ENCODE measurements around the gene VIL1.

VIL1 gene

DNA sequence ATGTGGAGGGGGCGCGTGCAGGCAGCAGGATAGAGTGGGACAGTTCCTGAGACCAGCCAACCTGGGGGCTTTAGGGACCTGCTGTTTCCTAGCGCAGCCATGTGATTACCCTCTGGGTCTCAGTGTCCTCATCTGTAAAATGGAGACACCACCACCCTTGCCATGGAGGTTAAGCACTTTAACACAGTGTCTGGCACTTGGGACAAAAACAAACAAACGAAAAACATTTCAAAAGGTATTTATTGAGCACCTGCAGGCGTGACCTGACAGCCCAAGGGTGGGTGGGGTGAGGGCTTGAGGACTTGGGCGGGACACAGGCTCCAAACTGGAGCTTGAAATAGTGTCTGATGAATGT, 23.9 kb upstream of the VIL1 start:
- no peak for DNase-seq (ENCODE audit: low spot score)

DNA sequence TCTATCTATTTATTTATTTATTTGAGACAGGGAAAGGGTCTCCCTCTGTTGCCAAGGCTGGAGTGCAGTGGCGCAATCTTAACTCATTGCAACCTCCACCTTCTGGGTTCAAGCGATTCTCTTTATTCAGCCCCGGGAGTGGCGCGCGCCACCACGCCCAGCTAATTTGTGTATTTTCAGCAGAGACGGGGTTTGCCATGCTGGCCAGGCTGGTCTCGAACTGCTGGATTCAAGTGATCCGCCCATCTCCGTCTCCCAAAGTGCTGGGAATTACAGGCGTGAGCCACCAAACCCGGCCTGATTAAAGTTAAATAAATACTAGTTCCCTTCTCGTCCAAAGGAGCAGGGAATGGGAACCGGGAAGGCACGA, 23.5 kb upstream of the VIL1 start:
- DNase-seq (ENCODE audit: low spot score), result no peak

DNA sequence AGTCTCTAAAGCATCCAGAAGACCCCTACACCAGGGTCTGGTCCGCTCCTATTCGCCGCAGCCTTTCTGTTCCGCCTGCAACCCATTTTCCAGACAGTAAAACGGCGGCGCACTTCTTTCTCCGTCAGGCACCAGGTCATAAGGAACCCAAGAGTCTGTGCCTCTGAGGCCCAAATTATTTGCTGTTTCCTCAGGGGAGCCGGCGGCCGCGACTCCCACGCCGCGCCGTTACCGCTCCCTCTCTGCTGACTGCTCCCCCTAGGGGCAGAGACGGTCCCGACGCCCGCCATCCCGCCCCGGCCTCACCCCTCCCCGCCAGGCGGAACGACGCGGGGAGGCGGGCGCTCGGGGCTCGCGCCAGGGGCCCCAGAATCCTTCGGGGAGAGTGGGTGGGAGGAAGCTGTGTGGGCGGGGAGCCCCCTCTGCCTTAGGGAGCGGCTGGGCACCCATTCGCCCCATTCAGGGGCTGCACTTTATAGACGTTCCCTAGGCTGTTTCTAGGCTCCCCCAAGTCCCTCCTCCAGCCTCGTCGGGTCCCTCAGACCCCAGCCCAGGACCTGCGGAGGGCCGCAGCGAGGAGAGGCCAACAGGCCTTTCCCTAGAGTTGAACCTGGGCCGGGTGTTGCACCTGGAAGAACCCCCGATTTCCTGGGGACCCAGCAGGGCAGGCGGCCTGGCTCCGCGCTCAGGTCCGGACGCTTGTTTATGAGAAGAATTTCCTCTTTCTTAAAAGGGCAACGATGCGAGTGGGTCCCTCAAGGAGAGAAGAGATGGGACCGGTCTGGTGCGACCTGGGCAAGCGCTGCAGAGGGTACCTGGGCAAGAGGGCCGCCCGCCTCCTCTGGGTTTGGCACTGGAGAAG, 22.9 kb upstream of the VIL1 start:
- DNase-seq (ENCODE audit: low spot score), result peak; percentile 95

DNA sequence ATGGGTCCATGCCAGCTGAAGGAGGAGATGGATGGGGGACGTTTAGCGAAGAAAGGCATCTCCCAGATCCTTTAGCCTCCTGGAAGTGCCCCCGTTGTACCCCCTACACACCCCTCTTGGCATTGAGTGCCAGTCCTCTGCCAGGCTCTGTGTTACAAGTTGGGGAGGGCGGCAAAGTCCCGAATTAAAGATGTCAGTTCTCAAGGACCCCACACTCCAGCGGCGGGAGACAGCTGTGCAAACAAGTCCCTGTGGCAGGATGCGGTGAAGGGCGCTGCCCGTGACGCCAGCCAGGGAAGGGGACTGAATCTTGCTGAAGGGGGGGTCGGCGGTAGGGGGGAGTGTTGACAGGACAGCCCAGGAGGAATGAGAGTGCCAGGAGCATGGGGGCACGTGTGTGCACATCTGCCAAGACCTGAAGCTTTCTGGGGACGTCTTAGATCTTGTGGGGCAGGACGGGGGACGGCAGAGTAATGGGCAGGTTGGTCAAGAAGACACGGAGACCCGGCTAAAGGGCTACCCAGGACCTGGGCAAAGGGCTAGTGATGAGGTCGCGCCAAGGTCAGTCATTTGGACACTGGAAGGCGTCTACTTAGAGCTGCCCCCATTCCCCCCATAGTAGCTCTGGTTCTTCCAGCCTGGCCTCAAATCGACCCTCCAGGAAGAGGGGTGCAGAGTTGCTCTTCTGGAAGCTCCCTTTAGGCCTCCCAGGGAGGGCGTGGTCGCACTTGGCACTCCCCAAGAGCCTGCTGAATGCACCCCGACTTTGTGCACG, 22.0 kb upstream of the VIL1 start:
- peak; percentile 71 for DNase-seq (ENCODE audit: low spot score)

DNA sequence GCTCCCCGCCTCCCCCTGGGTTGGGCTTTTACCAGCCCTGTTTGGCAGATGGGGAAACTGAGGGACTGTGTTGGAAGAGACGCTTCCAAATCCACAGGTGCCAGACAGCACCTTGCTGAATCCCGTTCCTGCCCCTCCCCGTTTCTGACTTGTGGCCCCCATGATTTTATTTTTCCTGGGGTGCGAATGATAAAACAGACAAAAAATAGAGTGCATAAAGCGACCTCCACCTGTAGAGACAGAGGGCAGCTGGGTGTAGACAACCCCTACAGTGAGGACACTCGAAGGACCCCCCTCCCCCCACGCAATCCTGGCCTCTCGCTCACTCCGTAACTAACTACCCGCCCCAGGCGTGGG, 21.5 kb upstream of the VIL1 start:
- DNase-seq (ENCODE audit: low spot score), result no peak

DNA sequence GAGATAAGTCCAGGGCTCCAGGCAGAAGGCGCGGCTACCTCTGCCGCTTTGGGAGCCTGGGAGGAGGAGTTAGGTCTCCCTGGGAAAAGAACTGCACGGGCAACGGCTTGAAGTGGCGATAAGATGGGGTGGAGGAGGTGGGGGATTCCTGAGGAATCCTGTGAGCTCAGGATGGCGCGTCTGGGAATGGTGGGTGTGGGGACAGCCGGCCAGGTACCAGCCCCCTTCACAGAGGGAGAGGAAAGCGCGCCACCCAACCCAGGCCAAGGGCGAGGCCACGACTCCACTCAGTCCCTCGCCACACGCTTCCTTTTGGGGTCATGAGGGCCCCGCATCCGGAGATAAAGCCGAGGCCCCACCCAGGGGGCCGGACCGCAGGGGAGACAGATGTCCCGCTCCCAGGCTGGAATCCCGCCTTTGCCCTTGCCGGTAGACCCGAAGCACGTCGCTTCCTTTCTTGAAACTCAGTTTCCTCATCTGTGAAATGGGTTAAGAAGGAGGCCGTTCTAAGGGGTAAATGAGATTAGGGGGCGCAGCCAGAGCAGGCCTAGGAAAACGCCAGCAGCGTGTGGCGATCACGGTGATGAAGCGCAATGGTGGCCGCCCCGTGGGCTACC, 21.0 kb upstream of the VIL1 start:
- peak; percentile 75 for DNase-seq (ENCODE audit: low spot score)

DNA sequence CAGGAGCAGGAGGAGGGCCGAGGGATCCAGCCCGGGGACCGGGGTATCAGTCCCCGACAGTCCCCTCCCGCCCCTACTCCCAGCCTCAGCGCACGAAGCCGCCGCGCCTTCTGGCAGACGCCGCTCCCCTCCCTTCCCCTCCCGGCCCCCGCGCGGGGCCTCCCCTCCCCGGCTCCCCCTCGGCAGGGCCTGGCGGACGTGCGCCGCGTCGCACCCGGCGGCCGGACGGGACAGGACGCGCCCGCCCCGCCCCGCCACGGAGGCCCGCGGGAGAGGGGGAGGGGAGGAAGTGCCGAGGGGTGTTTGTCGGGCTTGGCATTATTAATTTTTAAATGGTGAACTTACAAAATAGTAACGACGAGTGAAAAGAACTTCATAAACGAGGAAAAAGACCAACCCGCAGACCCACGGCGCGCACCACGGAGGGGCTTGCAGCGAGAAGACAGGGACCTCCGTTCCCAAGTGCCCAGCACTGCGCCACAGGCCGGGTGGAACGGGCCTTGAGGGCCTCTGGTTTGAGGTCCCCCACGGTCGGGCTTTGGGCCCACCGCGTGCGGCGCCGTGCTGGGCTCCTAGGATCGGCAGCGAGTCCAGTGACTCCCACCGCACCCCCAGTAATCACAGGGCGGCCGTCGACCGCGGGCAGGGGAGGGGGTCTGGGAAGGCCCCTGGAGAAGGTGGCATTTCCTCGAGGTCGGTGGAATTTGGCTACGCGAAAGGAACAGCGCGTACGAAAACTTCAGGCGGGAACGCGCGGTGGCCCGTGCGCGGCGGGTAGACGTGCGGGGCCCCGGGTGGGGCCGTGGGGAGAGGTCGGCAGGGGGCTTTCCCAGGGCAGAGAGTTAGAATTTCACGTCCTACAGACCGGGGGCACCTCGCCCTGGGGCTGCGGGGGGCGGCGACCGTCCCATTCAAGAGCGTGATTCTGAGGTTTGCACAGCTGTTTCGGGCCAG, 20.2 kb upstream of the VIL1 start:
- no peak for DNase-seq (ENCODE audit: low spot score)

DNA sequence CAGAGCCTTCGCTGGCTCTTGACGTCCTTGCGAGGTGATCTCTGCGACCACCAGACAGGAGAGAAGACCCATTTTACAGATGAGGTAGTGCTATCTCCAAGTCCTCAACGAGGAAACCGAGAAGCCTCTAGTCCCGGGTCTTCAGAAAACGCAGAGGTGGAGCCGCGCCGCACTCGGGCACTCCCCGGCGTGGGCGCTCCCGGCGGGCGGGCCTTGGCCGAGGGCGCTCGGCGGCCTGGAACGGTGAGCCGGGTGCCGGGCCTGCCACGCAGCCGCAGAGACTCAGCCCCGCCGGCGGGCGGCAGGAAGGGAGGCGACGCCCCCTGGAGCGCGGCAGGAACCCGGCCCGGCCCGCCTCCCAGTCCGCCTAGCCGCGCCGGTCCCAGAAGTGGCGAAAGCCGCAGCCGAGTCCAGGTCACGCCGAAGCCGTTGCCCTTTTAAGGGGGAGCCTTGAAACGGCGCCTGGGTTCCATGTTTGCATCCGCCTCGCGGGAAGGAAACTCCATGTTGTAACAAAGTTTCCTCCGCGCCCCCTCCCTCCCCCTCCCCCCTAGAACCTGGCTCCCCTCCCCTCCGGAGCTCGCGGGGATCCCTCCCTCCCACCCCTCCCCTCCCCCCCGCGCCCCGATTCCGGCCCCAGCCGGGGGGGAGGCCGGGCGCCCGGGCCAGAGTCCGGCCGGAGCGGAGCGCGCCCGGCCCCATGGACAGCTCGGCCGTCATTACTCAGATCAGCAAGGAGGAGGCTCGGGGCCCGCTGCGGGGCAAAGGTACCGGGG, 19.3 kb upstream of the VIL1 start, which contains the start of gene CTDSP1:
Gene CTDSP1, plus strand, starts transcription at position 478 of the 776 bp plus-strand sequence. Its CDS starts 223 bp downstream, at position 701.
- peak; percentile 96 for DNase-seq (ENCODE audit: low spot score)

DNA sequence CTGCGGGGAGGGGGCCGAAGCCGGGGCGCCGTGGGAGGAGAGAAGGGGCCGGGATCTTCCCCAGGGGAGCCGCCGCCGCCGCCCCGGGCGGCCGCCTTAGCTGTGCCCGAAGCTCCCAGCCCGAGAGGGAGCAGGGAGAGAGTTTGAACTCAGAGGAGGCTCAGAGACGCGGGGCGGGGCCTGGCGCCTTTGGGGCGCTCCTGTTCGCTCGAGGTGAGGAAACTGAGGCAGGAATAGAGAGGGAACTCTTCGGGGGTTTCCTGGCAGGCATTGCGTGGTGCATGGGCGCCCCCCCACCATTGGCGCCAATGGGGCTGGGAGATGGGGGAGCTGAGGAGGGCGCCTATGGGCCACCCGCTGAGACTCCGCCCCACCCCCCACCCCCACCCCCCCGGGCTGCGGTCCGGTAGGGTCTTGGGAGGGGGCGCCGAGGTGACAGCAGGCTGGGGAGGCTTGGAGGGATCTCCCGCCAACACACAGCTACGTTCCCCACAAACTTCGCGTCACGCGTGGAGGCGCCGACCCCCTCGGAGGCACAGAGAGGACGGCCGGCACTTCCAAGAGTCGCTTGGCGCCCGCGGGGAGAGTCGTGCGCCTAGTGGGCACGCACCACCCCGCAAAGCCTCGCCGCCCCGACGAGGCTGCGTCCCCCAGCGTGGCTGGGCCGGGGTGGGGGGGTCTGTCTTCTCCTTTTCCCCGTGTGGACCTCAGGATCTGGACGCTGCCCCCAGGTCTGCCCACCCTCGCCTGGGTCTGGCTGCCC, 18.6 kb upstream of the VIL1 start:
- DNase-seq (ENCODE audit: low spot score), result no peak

DNA sequence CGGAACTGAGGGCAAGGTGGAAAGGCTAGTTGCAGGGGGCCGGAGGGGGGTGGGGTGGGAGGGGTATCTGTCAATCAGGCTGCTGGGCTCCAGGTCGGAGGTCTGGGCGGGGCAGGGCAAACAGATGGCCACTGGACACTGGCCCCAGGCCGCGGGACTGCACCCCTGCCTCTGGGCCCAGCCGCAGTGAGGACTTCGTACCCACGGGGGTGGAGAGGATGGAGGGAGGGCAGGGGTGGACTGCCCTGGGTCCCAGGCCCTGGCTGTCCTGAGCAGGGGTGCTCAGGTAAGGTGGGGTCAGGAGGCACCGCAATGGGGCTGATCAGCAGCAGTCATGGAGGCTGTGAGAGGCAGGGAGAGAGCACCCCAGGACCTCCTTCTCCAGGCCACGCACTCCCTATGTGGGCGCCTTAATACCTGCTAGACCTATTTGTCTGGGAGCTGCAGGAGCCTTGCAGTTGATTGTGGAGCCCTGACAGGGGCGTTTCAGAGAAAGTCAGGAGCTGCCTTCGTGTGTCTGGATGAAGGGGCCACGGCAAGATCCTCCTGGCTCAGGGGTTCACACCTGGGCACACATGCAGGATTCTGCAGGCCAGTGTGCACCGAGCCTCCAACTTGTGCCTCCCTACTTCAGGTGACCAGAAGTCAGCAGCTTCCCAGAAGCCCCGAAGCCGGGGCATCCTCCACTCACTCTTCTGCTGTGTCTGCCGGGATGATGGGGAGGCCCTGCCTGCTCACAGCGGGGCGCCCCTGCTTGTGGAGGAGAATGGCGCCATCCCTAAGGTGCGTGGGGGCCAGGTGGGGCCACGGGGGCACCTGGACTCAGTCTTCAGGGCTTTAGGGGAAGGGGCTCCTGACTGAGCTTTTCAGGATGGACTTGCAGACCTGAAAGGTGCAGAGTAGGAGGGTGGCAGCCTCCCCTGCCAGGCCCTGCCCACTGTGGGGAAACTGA, 17.7 kb upstream of the VIL1 start:
- DNase-seq (ENCODE audit: low spot score), result peak; percentile 73

DNA sequence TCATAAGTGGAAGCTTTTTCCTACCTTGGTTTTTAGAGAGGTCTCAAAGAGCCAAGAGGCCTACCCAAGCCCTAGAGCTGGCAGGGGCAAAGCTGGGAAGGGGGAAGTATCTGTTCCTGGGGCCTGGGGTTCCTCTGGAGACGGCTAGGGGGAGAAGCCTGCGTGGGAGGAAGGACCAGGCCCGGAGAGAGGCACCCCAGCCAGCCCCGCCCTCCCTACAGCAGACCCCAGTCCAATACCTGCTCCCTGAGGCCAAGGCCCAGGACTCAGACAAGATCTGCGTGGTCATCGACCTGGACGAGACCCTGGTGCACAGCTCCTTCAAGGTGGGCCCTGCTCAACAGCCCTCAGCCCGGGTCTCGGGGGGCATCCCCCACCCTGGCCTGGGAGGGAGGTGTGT, 17.0 kb upstream of the VIL1 start:
- no peak for DNase-seq (ENCODE audit: low spot score)

DNA sequence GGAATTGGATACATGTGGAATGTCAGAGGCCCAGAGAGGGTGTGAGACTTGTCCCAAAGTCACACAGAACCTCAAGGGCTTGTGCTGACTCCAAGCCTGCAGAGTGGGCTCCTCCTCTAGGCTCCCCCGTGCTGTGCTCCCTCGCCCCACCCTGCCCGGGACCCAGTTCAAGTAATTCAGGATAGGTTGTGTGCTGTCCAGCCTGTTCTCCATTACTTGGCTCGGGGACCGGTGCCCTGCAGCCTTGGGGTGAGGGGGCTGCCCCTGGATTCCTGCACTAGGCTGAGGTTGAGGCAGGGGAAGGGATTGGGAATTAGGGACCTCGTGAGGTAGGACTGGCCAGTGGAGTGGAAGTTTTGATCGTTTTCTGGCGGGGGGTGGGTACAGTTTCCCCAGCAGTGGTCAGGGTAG, 16.4 kb upstream of the VIL1 start:
- DNase-seq (ENCODE audit: low spot score), result no peak

DNA sequence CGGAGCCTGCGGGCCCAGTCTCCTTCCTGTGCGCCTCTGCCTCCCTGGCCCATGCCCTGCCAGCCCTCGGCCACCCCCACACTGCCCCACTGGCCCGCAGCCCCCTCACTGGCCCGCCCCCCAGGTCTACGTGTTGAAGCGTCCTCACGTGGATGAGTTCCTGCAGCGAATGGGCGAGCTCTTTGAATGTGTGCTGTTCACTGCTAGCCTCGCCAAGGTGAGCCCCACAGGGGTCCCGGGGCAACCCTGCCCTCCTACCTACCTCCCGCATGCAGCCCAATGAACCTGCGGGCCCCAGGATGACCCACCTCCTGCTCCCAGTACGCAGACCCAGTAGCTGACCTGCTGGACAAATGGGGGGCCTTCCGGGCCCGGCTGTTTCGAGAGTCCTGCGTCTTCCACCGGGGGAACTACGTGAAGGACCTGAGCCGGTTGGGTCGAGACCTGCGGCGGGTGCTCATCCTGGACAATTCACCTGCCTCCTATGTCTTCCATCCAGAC, 16.0 kb upstream of the VIL1 start:
- DNase-seq (ENCODE audit: low spot score), result no peak

DNA sequence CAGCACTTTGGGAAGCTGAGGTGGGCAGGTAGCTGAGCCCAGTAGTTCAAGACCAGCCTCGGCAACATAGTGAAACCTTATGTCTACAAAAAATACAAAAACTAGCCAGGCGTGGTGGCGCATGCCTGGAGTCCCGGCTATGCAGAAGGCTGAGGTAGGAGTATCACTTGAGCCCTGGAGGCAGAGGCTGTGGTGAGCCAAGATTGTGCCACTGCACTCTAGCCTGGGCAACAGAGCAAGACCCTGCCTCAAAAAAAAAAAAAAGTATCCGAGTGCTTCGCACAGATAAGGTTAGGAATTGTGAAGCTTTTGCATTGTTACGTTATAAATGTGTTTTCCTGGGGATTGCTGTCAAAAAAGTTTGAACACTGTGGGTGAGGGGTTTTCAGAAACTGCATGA, 15.1 kb upstream of the VIL1 start:
- no peak for DNase-seq (ENCODE audit: low spot score)

DNA sequence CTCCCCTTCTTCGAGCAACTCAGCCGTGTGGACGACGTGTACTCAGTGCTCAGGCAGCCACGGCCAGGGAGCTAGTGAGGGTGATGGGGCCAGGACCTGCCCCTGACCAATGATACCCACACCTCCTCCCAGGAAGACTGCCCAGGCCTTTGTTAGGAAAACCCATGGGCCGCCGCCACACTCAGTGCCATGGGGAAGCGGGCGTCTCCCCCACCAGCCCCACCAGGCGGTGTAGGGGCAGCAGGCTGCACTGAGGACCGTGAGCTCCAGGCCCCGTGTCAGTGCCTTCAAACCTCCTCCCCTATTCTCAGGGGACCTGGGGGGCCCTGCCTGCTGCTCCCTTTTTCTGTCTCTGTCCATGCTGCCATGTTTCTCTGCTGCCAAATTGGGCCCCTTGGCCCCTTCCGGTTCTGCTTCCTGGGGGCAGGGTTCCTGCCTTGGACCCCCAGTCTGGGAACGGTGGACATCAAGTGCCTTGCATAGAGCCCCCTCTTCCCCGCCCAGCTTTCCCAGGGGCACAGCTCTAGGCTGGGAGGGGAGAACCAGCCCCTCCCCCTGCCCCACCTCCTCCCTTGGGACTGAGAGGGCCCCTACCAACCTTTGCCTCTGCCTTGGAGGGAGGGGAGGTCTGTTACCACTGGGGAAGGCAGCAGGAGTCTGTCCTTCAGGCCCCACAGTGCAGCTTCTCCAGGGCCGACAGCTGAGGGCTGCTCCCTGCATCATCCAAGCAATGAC, 14.4 kb upstream of the VIL1 start:
- DNase-seq (ENCODE audit: low spot score), result no peak

DNA sequence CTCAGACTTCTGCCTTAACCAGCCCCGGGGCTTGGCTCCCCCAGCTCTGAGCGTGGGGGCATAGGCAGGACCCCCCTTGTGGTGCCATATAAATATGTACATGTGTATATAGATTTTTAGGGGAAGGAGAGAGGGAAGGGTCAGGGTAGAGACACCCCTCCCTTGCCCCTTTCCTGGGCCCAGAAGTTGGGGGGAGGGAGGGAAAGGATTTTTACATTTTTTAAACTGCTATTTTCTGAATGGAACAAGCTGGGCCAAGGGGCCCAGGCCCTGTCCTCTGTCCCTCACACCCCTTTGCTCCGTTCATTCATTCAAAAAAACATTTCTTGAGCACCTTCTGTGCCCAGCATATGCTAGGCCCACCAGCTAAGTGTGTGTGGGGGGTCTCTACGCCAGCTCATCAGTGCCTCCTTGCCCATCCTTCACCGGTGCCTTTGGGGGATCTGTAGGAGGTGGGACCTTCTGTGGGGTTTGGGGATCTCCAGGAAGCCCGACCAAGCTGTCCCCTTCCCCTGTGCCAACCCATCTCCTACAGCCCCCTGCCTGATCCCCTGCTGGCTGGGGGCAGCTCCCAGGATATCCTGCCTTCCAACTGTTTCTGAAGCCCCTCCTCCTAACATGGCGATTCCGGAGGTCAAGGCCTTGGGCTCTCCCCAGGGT, 13.7 kb upstream of the VIL1 start:
- no peak for DNase-seq (ENCODE audit: low spot score)

DNA sequence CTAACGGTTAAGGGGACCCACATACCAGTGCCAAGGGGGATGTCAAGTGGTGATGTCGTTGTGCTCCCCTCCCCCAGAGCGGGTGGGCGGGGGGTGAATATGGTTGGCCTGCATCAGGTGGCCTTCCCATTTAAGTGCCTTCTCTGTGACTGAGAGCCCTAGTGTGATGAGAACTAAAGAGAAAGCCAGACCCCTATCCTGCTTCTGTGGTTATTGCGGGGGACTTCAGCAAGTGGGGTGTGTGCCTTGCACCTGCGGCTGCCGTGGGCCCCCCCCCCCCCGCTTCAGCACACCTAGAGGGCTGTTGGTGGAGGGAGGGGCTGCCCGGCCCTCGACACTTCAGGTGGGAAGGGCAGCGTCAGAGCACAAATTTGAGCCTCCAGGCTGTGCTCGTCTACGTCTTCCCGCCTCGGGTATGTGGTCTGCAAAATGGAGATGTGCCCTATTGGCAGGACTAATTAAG, 13.1 kb upstream of the VIL1 start:
- no peak for DNase-seq (ENCODE audit: low spot score)

Data from ecto neural progenitor cell (in vitro differentiated cells).